Prostate gland (tissue), 2 donors: ENCODE results near the gene ZBTB16.

Experiments
- CTCF ChIP-seq, 4 experiments: fragments of 200-600 bp in 2 of 4; fragments of 450-650 bp in 2 of 4; sonication (generic) in 2 of 4; IDR thresholded peaks; 1 replicate in 3 of 4; 2 replicates in 1 of 4; pipeline ENCODE4 v1.5.1; 2016 to 2019; ENCODE audit warnings: antibody characterized with exemption in 4 of 4, mild to moderate bottlenecking in 2 of 4, moderate library complexity in 2 of 4
- POLR2A ChIP-seq: fragments of 450-650 bp; IDR thresholded peaks from one replicate; pipeline ENCODE4 v1.6.1; 2016; ENCODE audit warnings: antibody characterized with exemption, mild to moderate bottlenecking

DNA sequence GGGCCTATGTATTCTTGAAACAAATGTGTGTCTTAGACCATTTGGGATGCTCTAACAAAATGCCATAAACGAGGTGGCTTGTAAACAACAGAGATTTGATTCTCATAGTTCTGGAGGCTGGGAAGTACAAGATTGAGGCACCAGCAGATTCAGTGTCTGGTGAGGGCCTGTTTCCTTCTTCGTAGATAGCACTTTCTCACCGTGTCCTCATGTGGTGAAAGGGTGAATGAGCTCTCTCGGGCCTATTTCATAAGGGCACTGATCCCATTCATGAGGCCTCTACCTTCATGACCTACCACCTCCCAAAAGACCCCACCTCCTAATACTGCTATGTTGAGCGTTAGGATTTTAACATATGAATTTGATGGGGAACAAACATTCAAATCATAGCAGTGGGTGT, 230.3 kb downstream of the ZBTB16 start:
- no peak for TF ChIP-seq CTCF (IDR thresholded peaks at IDR 0.05)
- no peak for TF ChIP-seq POLR2A
